SK-N-SH (cell line): ENCODE measurements around the gene MED15. TPM values are rescaled to one million over a fixed set of nuclear protein-coding genes. Genes with fewer than 3 reads are reported as not detected.

ENCODE experiments used
- CTCF ChIA-PET: fragments of 300-600, 350-600 bp; formaldehyde crosslinking; extraction: SDS; loops from one replicate; lab custom pipeline; 2021; lab: Yijun Ruan, JAX
- POLR2A ChIA-PET: fragments of 350-600 bp; sonication (Branson Sonifier 250); formaldehyde crosslinking; extraction: SDS; loops from one replicate; lab custom pipeline; 2020; ENCODE audit warnings: antibody characterized with exemption, inconsistent platforms; lab: Yijun Ruan, JAX
- DNase-seq: peaks from one replicate; pipeline ENCODE4 v3.0.0; 2012
- H2AFZ ChIP-seq: fragments of 200-600 bp; sonication (generic); 2 replicates; pipeline ENCODE4 v1.8.1; 2016; ENCODE audit warnings: antibody characterized with exemption, mild to moderate bottlenecking, low read depth
- H3F3A ChIP-seq: fragments of 200-600 bp; sonication (generic); replicated peaks from 2 replicates; pipeline ENCODE3; 2016; ENCODE audit warnings: antibody characterized with exemption, mild to moderate bottlenecking; ENCODE audit not compliant: insufficient read depth
- H3K27ac ChIP-seq, 2 experiments: fragments of 200-500 bp in 1 of 2; fragments of 200-600 bp in 1 of 2; sonication (Bioruptor generic) in 1 of 2; sonication (generic), shearing (Covaris generic) in 1 of 2; 2 replicates each; pipeline versions ENCODE4 v1.5.1 to v1.6.1; 2014 to 2016; ENCODE audit warnings: low read depth in 2 of 2, inconsistent platforms in 1 of 2, low read length in 1 of 2, mild to moderate bottlenecking in 1 of 2, mixed read lengths in 1 of 2
- H3K27me3 ChIP-seq: fragments of 200-600 bp; sonication (generic), shearing (Covaris generic); 2 replicates; pipeline ENCODE4 v1.6.1; 2016; ENCODE audit warnings: mixed run types; ENCODE audit not compliant: insufficient read depth
- H3K36me3 ChIP-seq, 2 experiments: fragments of 200-500 bp in 1 of 2; fragments of 200-600 bp in 1 of 2; sonication (Bioruptor generic) in 1 of 2; sonication (generic) in 1 of 2; replicated peaks in 1 of 2; 2 replicates each; pipeline versions ENCODE3 to v1.5.1; 2014 to 2016; ENCODE audit warnings: low read length in 1 of 2, mild to moderate bottlenecking in 1 of 2; ENCODE audit not compliant: insufficient read depth in 2 of 2, control insufficient read depth in 1 of 2
- H3K4me1 ChIP-seq, 2 experiments: fragments of 200-500 bp in 1 of 2; fragments of 200-600 bp in 1 of 2; sonication (Bioruptor generic) in 1 of 2; sonication (generic), shearing (Covaris generic) in 1 of 2; 2 replicates each; pipeline versions ENCODE4 v1.5.1 to v1.6.1; 2014 to 2016; ENCODE audit warnings: low read depth in 1 of 2, low read length in 1 of 2, mixed run types in 1 of 2; ENCODE audit not compliant: insufficient read depth in 2 of 2, control insufficient read depth in 1 of 2
- H3K4me2 ChIP-seq: fragments of 200-600 bp; sonication (generic), shearing (Covaris generic); 2 replicates; pipeline ENCODE4 v1.6.1; 2017; ENCODE audit warnings: mixed run types
- H3K4me3 ChIP-seq, 2 experiments: fragments of 200-500 bp in 1 of 2; fragments of 200-600 bp in 1 of 2; sonication (Bioruptor generic) in 1 of 2; sonication (generic), shearing (Covaris generic) in 1 of 2; 2 replicates each; pipeline versions ENCODE4 v1.5.1 to v1.8.1; 2014 to 2016; ENCODE audit warnings: low read depth in 2 of 2, inconsistent platforms in 1 of 2, low read length in 1 of 2, mild to moderate bottlenecking in 1 of 2, mixed read lengths in 1 of 2, moderate library complexity in 1 of 2
- H3K79me2 ChIP-seq: fragments of 200-600 bp; sonication (generic); 2 replicates; pipeline ENCODE4 v1.8.1; 2017; ENCODE audit warnings: mild to moderate bottlenecking; ENCODE audit not compliant: insufficient read depth
- H3K9ac ChIP-seq: fragments of 200-600 bp; sonication (generic); 2 replicates; pipeline ENCODE4 v1.6.1; 2017; ENCODE audit warnings: mixed run types
- H3K9me2 ChIP-seq: fragments of 200-600 bp; sonication (generic); 2 replicates; pipeline ENCODE4 v1.6.1; 2017; ENCODE audit warnings: mixed run types
- H3K9me3 ChIP-seq: fragments of 200-600 bp; sonication (generic); 2 replicates; pipeline ENCODE4 v1.6.1; 2017; ENCODE audit warnings: mixed run types, mild to moderate bottlenecking, moderate library complexity
- H4K20me1 ChIP-seq: fragments of 200-600 bp; sonication (generic); 2 replicates; pipeline ENCODE4 v1.6.1; 2017; ENCODE audit warnings: mild to moderate bottlenecking, mixed run types; ENCODE audit not compliant: insufficient read depth
- CHD2 ChIP-seq: fragments of 150-350 bp; IDR thresholded peaks from 2 replicates; pipeline ENCODE4 v1.6.1; 2018; ENCODE audit warnings: low read length; ENCODE audit not compliant: partially characterized antibody
- ELF1 ChIP-seq: IDR thresholded peaks from 2 replicates; pipeline ENCODE4 v1.4.0; 2012
- FOSL2 ChIP-seq: IDR thresholded peaks from 2 replicates; pipeline ENCODE4 v1.4.0; 2012; ENCODE audit warnings: low read depth, mild to moderate bottlenecking, moderate library complexity, borderline replicate concordance
- FOXJ3 ChIP-seq: sonication (generic); formaldehyde crosslinking; IDR thresholded peaks from 2 replicates; pipeline ENCODE4 v1.5.1; 2020; ENCODE audit warnings: mild to moderate bottlenecking, missing genetic modification reagents
- FOXM1 ChIP-seq: IDR thresholded peaks from 2 replicates; pipeline ENCODE4 v1.4.0; 2012; ENCODE audit warnings: low read depth, mild to moderate bottlenecking
- GABPA ChIP-seq: IDR thresholded peaks from 2 replicates; pipeline ENCODE4 v1.4.0; 2012; ENCODE audit warnings: low read depth, mild to moderate bottlenecking
- JUND ChIP-seq: IDR thresholded peaks from 2 replicates; pipeline ENCODE4 v1.4.0; 2012
- MEF2A ChIP-seq: IDR thresholded peaks from 2 replicates; pipeline ENCODE4 v1.4.0; 2012; ENCODE audit warnings: low read depth, borderline replicate concordance
- MXI1 ChIP-seq: IDR thresholded peaks from 2 replicates; pipeline ENCODE4 v1.6.1; 2012; ENCODE audit warnings: mild to moderate bottlenecking, low read depth, low read length, improper control_type of control experiment
- NRF1 ChIP-seq: IDR thresholded peaks from 2 replicates; pipeline ENCODE4 v1.6.1; 2012; ENCODE audit warnings: low read depth, mild to moderate bottlenecking, low read length
- RAD21 ChIP-seq: IDR thresholded peaks from 2 replicates; pipeline ENCODE4 v1.6.1; 2012; ENCODE audit warnings: mild to moderate bottlenecking, low read length
- RCOR1 ChIP-seq: fragments of 150-350 bp; IDR thresholded peaks from 2 replicates; pipeline ENCODE4 v1.6.1; 2017; ENCODE audit warnings: antibody characterized with exemption, low read length
- RFX5 ChIP-seq: IDR thresholded peaks from 2 replicates; pipeline ENCODE4 v1.6.1; 2012; ENCODE audit warnings: mild to moderate bottlenecking, improper control_type of control experiment, low read length
- RXRA ChIP-seq: IDR thresholded peaks from 2 replicates; pipeline ENCODE4 v1.4.0; 2012; ENCODE audit warnings: low read depth, mild to moderate bottlenecking, borderline replicate concordance
- SIN3A ChIP-seq: IDR thresholded peaks from 2 replicates; pipeline ENCODE4 v1.6.1; 2012; ENCODE audit warnings: low read depth, mild to moderate bottlenecking, low read length, moderate library complexity, borderline replicate concordance
- TAF1 ChIP-seq: IDR thresholded peaks from 2 replicates; pipeline ENCODE4 v1.6.1; 2012; ENCODE audit warnings: low read depth, mild to moderate bottlenecking, low read length, moderate library complexity, borderline replicate concordance
- TCF12 ChIP-seq: IDR thresholded peaks from 2 replicates; pipeline ENCODE4 v1.4.0; 2012
- YY1 ChIP-seq: IDR thresholded peaks from 2 replicates; pipeline ENCODE4 v1.4.0; 2012; ENCODE audit warnings: low read depth, mild to moderate bottlenecking
- WGBS: methylation state at CpG from one replicate; pipeline ENCODE4 v1.1.6; 2017; ENCODE audit warnings: low lambda C conversion rate; 5-methylcytosine and 5-hydroxymethylcytosine counted together
- polyA plus RNA-seq, 3 experiments: library from polyadenylated mRNA; depleted of rRNA; stranded (reverse); fragments of >200 nt; gene quantifications; 2 replicates each; pipeline ENCODE4 v1.2.3, GENCODE V29; 2012
- TF ChIP-seq, protein P1 (sequence below): IDR thresholded peaks from 2 replicates; pipeline ENCODE4; 2012
- TF ChIP-seq, protein P2 (sequence below): fragments of 150-350 bp; IDR thresholded peaks from 2 replicates; pipeline ENCODE4 v1.6.1; 2016; ENCODE audit warnings: mild to moderate bottlenecking, low read depth, low read length
- TF ChIP-seq, protein P3 (sequence below): IDR thresholded peaks from 2 replicates; pipeline ENCODE4 v1.4.0; 2012; ENCODE audit warnings: low read depth, borderline replicate concordance
- TF ChIP-seq, protein P4 (sequence below): fragments of 150-350 bp; IDR thresholded peaks from 2 replicates; pipeline ENCODE4 v1.6.1; 2017; ENCODE audit warnings: antibody characterized with exemption, low read length, low read depth, borderline replicate concordance
- TF ChIP-seq, protein P5 (sequence below): IDR thresholded peaks from 2 replicates; pipeline ENCODE4 v1.4.0; 2012; ENCODE audit warnings: low read depth, borderline replicate concordance

The MED15 gene
- polyA plus RNA-seq, 1 of the 3 experiments (the other 2 are of a cell fraction): 45.1 TPM

DNA sequence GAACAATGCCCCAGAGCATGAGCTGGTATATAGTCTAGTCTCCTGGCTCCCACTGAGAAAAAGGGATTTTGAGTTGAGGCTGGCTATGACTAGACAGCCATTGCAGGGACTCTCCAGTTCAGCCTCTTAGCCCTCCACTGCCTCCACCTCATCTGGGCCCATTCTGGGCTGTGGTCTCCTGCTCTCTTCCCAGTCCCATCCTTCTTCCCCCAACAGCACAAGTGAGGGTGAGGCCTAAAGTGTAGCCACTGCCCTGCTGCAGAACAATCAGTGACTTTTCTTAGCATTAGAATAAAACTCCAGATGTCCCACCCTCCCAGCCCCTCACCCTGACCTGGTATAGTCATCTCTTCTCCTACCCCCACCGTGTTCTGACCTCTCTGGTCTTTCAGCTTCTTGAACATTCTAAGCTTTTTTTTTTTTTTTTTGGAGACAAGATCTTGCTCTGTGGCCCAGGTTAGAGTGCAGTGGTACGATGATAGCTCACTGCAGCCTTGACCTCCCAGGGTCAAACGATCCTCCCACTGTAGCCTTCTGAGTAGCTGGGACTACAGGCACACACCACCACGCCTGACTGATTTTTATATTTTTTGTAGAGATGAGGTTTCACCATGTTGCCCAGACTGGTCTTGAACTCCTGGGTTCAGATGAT, 4.3 kb downstream of the MED15 start (continued):
- TF ChIP-seq, protein P1, sequence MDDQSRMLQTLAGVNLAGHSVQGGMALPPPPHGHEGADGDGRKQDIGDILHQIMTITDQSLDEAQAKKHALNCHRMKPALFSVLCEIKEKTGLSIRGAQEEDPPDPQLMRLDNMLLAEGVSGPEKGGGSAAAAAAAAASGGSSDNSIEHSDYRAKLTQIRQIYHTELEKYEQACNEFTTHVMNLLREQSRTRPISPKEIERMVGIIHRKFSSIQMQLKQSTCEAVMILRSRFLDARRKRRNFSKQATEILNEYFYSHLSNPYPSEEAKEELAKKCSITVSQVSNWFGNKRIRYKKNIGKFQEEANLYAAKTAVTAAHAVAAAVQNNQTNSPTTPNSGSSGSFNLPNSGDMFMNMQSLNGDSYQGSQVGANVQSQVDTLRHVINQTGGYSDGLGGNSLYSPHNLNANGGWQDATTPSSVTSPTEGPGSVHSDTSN: no peak

DNA sequence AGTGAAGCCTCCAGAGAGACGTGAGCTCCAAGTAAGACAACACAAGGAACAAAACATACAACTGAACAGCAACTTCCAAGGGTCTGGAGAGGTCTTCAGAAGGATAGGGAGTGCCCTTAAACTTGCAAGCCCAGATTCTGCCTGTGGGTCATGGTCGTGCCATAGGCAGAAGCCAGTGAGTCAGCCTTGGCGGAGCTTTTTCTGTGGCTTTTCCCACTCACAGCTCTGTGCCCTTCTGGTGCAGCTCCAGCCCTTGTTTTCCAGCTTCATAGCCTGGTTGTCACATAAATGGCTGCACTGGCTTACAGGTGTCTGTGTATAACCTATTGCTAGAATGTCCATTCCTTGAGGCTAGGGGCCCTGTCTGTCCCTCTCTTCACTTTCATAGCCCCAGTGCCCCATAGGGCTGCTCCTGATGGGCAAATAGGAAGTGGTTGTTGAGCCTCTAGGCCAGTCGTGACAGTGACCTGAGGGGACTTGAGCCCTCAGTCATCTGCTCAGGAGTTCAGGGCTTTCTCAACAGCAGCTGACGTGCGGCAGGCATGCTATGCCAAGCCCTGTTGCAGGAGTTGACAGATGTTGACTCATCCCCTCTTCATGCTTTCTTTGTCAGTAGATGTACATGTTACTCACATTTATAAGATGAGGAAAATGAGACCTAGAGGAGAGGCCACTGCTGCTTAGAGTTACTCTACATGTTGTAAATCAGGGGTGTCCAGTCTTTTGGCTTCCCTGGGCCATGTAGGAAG, 7.4 kb downstream of the MED15 start:
- Histone ChIP-seq H4K20me1 (peaks cover 97% of the 10 kb centered on the region), H3K9ac (no peak overlapping the region)
- POLR2A ChIA-PET: no interaction called here
- TF ChIP-seq MEF2A (no peak), TCF12 (peak; percentile 51), RFX5 (no peak), GABPA (no peak), ELF1 (no peak), MXI1 (peak; percentile 47; the same call in 1 of the 2 replicates), SIN3A (peak; percentile 63; the same call in 1 of the 2 replicates), YY1 (no peak), NRF1 (no peak), JUND (peak; percentile 40; the same call in 1 of the 2 replicates), FOXJ3 (no peak), RXRA (no peak), FOSL2 (peak; percentile 62), FOXM1 (no peak), TAF1 (no peak), RAD21 (no peak), RCOR1 (no peak), CHD2 (no peak)
- TF ChIP-seq, protein P1: peak; percentile 66
- TF ChIP-seq, protein P2, sequence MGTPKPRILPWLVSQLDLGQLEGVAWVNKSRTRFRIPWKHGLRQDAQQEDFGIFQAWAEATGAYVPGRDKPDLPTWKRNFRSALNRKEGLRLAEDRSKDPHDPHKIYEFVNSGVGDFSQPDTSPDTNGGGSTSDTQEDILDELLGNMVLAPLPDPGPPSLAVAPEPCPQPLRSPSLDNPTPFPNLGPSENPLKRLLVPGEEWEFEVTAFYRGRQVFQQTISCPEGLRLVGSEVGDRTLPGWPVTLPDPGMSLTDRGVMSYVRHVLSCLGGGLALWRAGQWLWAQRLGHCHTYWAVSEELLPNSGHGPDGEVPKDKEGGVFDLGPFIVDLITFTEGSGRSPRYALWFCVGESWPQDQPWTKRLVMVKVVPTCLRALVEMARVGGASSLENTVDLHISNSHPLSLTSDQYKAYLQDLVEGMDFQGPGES: no peak
- TF ChIP-seq, protein P3, sequence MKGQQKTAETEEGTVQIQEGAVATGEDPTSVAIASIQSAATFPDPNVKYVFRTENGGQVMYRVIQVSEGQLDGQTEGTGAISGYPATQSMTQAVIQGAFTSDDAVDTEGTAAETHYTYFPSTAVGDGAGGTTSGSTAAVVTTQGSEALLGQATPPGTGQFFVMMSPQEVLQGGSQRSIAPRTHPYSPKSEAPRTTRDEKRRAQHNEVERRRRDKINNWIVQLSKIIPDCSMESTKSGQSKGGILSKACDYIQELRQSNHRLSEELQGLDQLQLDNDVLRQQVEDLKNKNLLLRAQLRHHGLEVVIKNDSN: no peak
- TF ChIP-seq, protein P4, sequence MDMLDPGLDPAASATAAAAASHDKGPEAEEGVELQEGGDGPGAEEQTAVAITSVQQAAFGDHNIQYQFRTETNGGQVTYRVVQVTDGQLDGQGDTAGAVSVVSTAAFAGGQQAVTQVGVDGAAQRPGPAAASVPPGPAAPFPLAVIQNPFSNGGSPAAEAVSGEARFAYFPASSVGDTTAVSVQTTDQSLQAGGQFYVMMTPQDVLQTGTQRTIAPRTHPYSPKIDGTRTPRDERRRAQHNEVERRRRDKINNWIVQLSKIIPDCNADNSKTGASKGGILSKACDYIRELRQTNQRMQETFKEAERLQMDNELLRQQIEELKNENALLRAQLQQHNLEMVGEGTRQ: no peak
- TF ChIP-seq, protein P5, sequence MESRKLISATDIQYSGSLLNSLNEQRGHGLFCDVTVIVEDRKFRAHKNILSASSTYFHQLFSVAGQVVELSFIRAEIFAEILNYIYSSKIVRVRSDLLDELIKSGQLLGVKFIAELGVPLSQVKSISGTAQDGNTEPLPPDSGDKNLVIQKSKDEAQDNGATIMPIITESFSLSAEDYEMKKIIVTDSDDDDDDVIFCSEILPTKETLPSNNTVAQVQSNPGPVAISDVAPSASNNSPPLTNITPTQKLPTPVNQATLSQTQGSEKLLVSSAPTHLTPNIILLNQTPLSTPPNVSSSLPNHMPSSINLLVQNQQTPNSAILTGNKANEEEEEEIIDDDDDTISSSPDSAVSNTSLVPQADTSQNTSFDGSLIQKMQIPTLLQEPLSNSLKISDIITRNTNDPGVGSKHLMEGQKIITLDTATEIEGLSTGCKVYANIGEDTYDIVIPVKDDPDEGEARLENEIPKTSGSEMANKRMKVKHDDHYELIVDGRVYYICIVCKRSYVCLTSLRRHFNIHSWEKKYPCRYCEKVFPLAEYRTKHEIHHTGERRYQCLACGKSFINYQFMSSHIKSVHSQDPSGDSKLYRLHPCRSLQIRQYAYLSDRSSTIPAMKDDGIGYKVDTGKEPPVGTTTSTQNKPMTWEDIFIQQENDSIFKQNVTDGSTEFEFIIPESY: no peak

More for the DNA sequence above, 7.4 kb downstream of the MED15 start:
- peaks cover 17 to 36% of the 10 kb centered on the region in 2 experiments; a peak in 3 of 4 replicates for H3K4me1 ChIP-seq
- peaks cover 27% of the 10 kb centered on the region for H3F3A ChIP-seq
- no peak for DNase-seq
- WGBS: 34% methylated on average over 6 of the region's 6 CpGs
- no peaks in the 10 kb centered on the region for H3K27me3 ChIP-seq
- no peak overlapping the region for H3K4me3 ChIP-seq
- peaks cover 100% of the 10 kb centered on the region for H3K79me2 ChIP-seq
- peak overlapping the region in 1 of 2 experiments; percentile 72; a peak in 2 of 4 replicates for H3K27ac ChIP-seq
- CTCF ChIA-PET: interaction anchor here (1.8 kb wide), 1 partner anchor 10 kb away, joined by 6 read pairs; no protein-coding TSS in a partner anchor
- no peaks in the 10 kb centered on the region for H3K9me3 ChIP-seq
- H3K4me2 ChIP-seq: peak overlapping the region; percentile 51
- no peaks in the 10 kb centered on the region for H3K9me2 ChIP-seq
- H3K36me3 ChIP-seq: peaks cover 13 to 25% of the 10 kb centered on the region in 2 experiments
- no peak overlapping the region for H2AFZ ChIP-seq
